GM10266 (cell line): ENCODE data around the gene GALNT10.

Experiments
- DNase-seq: peaks from one replicate; pipeline ENCODE4 v3.0.0; 2012; ENCODE audit errors: extremely low spot score
- TF ChIP-seq, protein P1 (sequence below): IDR thresholded peaks from 2 replicates; pipeline ENCODE4 v1.5.1; 2012; ENCODE audit warnings: mild to moderate bottlenecking, low read depth; ENCODE audit not compliant: control insufficient read depth, insufficient read depth; ENCODE audit errors: missing control alignments

Gene GALNT10

DNA sequence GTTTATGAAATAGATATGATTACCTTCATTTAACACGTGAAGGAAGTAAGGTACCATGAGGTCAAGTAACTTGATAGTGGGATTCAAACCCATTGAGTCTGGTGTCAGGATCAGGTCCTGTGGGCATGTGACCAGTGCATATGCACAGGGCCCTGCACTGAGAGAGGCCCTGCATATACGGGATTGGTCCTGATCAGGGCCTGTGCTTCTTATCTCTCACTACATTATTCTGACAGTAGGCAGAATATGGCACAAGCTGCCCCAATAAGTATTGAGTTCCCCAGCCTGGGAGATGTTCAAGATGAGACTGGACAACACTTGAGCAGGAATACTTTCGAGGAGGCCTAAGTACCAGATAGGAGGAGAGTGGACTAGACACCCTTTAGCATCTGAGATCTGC is 44.0 kb downstream of the GALNT10 start:
- TF ChIP-seq, protein P1, sequence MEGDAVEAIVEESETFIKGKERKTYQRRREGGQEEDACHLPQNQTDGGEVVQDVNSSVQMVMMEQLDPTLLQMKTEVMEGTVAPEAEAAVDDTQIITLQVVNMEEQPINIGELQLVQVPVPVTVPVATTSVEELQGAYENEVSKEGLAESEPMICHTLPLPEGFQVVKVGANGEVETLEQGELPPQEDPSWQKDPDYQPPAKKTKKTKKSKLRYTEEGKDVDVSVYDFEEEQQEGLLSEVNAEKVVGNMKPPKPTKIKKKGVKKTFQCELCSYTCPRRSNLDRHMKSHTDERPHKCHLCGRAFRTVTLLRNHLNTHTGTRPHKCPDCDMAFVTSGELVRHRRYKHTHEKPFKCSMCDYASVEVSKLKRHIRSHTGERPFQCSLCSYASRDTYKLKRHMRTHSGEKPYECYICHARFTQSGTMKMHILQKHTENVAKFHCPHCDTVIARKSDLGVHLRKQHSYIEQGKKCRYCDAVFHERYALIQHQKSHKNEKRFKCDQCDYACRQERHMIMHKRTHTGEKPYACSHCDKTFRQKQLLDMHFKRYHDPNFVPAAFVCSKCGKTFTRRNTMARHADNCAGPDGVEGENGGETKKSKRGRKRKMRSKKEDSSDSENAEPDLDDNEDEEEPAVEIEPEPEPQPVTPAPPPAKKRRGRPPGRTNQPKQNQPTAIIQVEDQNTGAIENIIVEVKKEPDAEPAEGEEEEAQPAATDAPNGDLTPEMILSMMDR = no peak
- no peak for DNase-seq

DNA sequence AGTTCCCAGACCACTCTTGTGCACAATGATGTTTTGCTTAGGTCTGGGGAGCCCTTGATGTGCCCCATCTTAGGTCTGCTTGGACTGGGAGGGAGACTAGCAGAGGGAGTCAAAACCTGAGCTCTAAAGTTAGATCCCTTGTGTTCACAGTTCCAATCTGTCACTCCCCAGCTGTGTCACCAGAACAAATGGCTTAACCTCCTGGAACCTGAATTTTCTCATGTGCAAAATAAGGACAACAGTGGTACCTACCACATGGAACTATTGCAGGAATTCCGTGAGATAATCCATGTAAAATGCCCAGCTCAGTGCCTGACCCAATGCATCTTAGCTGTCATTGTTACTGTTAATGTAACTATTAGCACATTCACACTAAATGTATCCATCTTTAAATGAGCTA is 45.5 kb downstream of the GALNT10 start:
- DNase-seq = no peak
- TF ChIP-seq, protein P1 = no peak

DNA sequence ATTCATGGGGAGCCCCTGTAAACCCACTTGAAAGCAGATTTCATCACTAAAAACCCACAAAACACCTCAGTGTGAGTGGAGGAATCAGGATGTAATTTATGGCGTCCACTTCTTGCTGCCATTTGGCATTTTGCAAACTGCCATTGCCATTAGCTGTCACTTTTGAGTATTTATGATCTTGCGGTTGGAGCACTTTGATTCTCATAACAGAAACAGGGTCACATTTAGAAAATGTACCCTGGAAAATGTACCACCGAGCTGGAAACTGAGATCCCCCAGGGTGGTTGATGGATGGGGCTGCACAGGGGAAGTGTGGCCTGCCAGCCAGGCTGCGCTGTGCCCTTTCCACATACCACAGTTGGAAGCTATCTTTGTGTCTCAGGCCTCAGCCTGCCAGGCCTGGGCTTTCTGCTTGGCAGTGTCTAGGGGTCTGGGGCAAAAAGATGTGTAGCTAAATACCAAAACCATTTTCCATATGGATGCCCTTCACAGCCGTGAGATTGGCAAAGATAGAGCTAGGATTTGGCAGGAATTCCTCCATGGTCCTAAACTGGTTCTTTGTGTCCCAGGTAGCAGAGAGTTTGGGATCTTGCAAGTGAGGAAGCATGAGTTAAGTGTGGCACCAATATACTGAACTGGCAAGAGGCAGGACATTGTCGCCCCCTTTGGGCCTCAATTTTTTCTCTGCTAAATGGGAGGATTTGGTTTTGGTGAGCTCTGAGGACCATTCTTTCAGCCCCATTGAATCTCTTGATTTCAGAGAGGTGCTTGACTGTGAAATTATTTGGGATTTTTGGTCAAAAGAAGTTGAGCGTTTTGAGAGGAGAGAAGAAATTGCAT is 46.2 kb downstream of the GALNT10 start:
- DNase-seq = no peak
- TF ChIP-seq, protein P1 = no peak

DNA sequence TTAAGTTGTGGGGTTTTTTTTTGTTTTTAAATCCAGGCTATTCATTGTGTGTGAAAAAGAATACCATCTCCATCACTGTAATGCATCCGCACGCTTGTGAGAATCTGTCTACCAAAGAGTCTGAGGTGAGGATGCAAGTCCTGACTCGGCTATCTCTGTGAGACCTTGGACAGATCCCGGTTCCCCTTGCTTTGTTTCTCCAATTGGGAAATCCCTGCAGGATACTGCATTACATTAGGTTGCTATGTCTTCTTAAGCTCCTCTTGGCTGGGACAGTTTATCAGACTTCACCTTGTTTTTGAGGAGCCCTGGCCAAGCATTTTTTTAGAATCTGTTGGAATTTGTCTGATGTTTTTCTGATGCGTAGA is 46.8 kb downstream of the GALNT10 start:
- TF ChIP-seq, protein P1 = no peak
- no peak for DNase-seq

DNA sequence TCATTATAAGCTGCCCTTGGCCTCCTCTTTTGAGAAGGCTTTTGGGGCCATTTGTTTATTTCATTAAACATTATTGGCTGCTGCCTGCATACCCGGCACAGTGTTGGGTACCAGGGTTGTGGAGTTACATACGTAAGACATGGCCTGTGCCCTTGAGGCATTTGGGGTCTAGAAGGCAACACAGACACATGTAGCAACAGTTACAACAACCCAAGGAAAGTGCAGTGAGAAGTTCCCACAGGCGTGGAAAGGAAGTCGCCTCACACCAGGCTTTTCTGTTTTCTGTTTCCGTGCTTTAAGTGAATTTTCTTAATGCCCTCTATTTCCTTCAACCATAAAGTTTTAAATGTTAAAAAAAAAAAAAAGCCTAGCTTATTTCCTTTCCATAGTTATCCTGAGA is 47.4 kb downstream of the GALNT10 start:
- TF ChIP-seq, protein P1 = no peak

DNA sequence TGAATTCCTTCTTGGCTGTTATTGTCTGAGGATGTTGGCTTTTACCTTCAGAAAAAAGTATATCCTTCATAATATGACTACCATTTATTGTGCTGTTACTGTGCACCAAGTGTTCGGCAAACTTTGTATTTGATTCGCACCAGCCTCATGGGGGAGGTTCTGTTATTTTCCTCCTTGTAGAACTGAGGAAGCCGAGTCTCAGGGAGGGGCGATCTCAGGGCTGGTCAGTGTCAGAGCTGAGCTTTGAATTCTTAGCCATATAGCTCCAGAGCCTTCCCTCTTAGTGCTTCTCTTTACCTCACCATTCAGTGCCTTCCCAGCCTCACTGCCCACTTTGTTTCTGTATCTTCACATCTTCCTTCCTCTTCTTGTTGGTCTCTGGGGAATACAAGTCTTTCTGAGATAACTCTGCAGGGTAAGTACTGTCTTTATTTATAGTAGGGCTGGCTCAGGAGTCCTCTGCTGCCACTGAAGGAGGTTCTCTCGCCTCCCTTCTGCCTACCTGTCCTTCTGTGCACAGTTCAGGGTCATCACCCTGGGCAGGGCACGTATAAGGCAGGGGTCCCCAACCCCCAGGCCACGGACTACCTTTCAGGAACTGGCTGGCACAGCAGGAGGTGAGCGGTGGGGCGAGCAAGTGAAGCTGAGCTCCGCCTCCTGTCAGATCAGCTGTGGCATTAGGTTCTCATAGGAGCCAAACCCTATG is 48.4 kb downstream of the GALNT10 start:
- DNase-seq = peak; percentile 50
- TF ChIP-seq, protein P1 = no peak

More for the DNA sequence above, 47.4 kb downstream of the GALNT10 start:
- no peak for DNase-seq

DNA sequence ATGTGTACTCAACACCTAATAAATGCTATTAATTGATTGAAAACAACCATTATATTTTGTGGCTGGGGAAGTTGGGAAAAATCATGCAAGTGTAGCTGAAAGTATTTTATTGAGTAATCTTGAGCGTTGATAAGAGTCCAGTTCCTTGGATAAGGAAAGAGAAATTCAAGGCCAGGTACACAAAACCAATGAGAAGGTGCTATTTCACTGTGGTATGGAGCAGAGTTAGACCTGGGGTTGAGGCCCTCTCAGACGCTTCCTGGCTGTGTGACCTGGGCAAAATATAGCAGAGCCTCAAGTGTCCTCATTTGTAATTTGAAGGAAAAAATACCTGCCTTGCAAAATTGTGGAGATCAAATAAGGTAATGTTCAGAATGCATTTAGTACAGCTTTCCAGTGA is 50.1 kb downstream of the GALNT10 start:
- DNase-seq = no peak
- TF ChIP-seq, protein P1 = no peak
